GM13977 (cell line): ENCODE measurements around the gene TMEM190.
"Not testable (repeated sequence)": the region's sequence is repeated elsewhere in the genome, so short reads cannot be mapped to it uniquely, and the experiment has no call there.

Experiments used
- DNase-seq: peaks from one replicate; pipeline ENCODE4 v3.0.0; 2012; ENCODE audit warnings: low spot score
- in situ Hi-C: fragments of 300-500 bp; cut with MboI; formaldehyde crosslinking; loops from one replicate; pipeline ENCODE4 v1.12.0; 2022; ENCODE audit warnings: low sequenced_read_pairs, low pct_unique_long_range_greater_than_20kb, mixed read lengths, inconsistent platforms; ENCODE audit not compliant: unreplicated experiment
- TF ChIP-seq, protein P1 (sequence below): IDR thresholded peaks from 2 replicates; pipeline ENCODE4 v1.5.1; 2012; ENCODE audit warnings: mild to moderate bottlenecking, control low read depth; ENCODE audit not compliant: insufficient read depth; ENCODE audit errors: extremely low read depth, missing control alignments

Gene TMEM190

DNA sequence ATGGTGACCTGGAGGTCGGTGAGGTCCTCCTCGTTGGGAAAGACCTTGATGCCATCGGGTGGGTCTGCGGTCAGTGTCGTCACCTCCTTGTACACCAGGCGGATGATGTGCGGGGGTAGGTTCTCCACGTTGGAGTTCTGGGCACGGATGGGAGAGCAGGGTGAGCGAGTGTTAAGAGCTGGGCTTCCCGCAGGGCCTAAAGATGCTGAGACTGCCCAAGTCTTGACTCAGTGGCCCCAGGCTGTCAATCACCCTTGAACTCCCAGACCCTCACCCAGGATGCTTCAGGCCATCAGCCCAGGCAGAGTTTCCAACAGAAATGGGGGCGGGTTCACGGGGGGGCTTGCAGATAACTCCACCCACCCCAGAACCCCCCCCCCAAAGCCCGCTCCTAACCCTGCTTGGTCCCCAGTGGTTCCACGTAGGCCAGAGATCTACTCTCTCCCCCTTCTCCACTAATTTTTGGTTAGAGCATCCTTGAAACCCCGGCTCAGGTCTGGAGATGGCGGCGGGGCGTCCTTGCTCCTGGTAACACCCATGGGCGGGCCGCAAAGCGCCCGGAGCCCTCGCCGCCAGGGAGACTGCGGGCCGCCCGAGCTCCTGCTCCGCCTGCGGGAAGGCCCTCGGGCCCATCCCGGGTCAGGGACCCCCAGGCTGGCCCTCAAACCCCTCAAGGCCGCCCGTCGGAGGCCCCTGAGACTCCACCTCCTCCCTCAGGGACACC is 30.4 kb downstream of the TMEM190 start:
- in situ Hi-C loops: no loop called here
- TF ChIP-seq, protein P1, sequence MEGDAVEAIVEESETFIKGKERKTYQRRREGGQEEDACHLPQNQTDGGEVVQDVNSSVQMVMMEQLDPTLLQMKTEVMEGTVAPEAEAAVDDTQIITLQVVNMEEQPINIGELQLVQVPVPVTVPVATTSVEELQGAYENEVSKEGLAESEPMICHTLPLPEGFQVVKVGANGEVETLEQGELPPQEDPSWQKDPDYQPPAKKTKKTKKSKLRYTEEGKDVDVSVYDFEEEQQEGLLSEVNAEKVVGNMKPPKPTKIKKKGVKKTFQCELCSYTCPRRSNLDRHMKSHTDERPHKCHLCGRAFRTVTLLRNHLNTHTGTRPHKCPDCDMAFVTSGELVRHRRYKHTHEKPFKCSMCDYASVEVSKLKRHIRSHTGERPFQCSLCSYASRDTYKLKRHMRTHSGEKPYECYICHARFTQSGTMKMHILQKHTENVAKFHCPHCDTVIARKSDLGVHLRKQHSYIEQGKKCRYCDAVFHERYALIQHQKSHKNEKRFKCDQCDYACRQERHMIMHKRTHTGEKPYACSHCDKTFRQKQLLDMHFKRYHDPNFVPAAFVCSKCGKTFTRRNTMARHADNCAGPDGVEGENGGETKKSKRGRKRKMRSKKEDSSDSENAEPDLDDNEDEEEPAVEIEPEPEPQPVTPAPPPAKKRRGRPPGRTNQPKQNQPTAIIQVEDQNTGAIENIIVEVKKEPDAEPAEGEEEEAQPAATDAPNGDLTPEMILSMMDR: no peak
- peak; percentile 62 for DNase-seq

DNA sequence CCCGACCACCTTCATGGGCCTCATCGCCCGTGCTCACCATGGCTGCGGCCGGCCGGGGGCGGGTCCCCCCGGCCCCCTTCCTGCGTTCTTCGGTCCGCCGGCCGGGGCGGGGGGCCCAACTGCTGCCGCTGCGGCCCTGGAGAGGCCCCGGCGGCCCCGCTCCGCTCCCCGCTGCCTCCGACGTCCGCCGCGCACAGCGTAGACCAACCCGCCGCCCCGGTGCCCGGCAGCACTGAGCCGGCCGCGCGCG is 30.8 kb downstream of the TMEM190 start, which contains the start of gene UBE2S:
Gene UBE2S, minus strand, starts transcription at position 239 of the 250 bp plus-strand sequence. Its CDS starts 199 bp downstream, at position 40.
- in situ Hi-C loops, DNase-seq: not testable (repeated sequence)

DNA sequence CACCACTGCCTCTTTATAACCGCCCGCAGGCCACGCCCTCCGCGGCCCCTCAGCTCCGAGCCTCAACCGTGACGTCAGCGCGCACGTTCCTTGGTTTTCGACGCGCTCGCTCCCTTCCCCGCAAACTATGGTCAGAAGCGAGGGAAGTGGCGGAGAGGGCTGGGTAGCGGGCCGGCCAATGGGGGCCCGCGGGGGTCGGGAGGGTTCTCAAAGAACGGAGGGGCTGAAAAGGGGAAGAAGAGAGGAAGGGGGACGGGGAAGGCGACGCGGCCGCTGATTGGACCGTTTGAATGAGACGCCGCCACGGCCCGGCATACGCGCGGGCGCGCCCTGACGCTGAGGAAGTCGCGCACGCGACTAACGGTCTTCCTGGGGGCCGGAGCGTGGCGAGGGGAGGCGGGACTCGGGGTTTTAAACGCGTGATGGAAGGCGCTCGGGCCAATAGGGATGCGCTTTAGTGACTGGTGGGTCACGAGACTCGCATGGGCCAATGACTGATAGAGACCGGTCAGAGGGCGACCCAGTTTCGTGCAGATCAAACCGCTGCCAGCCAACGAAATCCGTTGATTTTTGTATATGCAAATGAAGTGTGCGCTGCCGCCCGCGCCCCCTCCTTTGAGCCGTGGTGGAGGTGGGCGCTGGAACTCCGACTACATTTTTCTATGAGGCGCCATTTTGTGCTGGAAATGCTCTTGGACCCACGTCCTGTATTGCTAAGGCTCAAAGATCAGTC is 31.3 kb downstream of the TMEM190 start:
- TF ChIP-seq, protein P1: no peak
- in situ Hi-C loops: no loop called here

DNA sequence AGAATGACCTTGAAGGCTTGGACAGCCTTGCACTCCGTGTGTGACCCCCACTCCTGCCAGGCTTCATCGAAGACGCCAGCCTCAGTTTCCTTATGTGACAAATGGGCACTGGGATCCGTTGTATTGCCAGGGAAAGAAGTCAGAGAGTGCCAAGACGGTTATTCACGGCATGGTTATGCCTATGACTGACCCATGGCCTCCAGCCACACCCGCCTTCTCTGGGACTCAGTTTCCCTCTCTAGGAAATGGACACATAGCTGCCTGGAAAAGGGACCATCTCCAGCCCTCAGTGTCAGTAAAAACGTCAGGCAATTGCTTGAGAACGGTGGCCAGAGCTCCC is 31.9 kb downstream of the TMEM190 start:
- TF ChIP-seq, protein P1: no peak
- in situ Hi-C loops: no loop called here

More for the DNA sequence above, 31.3 kb downstream of the TMEM190 start:
- DNase-seq: peak; percentile 99

DNA sequence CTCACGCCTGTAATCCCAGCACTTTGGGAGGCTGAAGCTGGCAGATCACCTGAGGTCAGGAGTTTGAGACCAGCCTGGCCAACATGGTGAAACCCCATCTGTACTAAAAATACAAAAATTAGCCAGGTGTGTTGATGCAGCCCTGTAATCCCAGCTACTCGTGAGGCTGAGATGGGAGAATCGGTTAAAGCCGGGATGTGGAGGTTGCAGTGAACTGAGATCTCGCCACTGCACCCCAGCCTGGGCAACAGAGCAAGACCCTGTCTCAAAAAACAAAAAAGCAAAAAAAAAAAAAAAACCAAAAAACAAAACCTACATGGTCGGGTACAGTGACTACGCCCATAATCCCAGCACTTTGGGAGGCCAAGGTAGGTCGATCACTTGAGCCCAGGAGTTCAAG is 32.6 kb downstream of the TMEM190 start:
- in situ Hi-C loops, DNase-seq: not testable (repeated sequence)

More for the DNA sequence above, 31.9 kb downstream of the TMEM190 start:
- no peak for DNase-seq

DNA sequence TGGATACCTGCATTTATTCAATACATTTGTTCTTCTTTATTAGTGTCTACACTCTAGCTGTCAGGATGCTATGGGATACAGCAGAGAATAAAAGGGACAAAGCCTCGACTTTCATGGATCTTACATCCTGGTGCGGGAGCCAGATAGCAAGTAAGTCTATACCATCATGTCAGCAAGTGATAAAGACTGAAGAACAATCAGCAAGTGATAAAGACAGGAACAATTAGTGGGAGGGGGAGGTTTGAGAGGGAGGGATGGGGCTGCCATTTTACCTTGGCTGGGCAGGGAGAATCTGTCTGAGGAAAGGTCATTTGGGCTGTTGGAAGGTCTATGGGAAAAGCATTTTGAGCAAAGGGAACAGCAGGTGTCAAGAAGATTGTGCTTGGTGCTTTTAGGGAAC is 33.5 kb downstream of the TMEM190 start:
- in situ Hi-C loops: no loop called here
- TF ChIP-seq, protein P1: no peak
- no peak for DNase-seq

DNA sequence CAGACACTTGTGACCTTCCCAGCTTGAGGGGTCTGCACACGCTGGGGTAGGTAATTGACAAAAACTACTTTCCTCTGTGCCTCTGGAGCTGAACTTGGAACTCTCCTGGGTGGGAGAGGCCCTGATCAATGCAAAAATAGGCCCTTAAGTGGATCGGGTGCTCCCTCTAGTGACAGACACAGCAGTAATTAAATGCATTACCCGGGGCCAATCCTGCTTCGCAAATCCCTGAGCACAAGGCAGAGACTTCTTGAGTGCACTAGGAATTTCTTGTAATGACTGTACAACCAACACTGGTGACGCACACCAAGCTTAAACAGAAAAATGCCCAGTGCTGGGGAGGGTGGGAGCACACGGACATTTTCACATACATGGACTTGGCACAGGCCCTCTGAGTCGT is 41.6 kb downstream of the TMEM190 start:
- DNase-seq: peak; percentile 72
- in situ Hi-C loops: no loop called here
- TF ChIP-seq, protein P1: peak; percentile 76
